ENCODE data around the gene CRYBG1.
"Not testable (repeated sequence)": the region's sequence is repeated elsewhere in the genome, so short reads cannot be mapped to it uniquely, and the experiment has no call there.

The CRYBG1 gene

GRCh38 chr6:106525882-106526275 is 165.4 kb downstream of the CRYBG1 start:
- DNase-seq (ENCODE audit: low read depth) = no peak

GRCh38 chr6:106527117-106527516 is 166.6 kb downstream of the CRYBG1 start:
- no peak for DNase-seq (ENCODE audit: low read depth)

- DNase-seq (ENCODE audit: low read depth) = no peak
These were observed 167.5 kb downstream of the CRYBG1 start for GRCh38 chr6:106527979-106528378.

- no peak for DNase-seq (ENCODE audit: low read depth)
These were observed 168.0 kb downstream of the CRYBG1 start for GRCh38 chr6:106528521-106528920.

- no peak for DNase-seq (ENCODE audit: low read depth)
These were observed 168.9 kb downstream of the CRYBG1 start for GRCh38 chr6:106529438-106529837.

GRCh38 chr6:106530026-106530425 is 169.5 kb downstream of the CRYBG1 start:
- DNase-seq (ENCODE audit: low read depth) = no peak

GRCh38 chr6:106530502-106530901 is 170.0 kb downstream of the CRYBG1 start:
- no peak for DNase-seq (ENCODE audit: low read depth)

- DNase-seq (ENCODE audit: low read depth) = no peak
These were observed 172.5 kb downstream of the CRYBG1 start for GRCh38 chr6:106533054-106533453.

- no peak for DNase-seq (ENCODE audit: low read depth)
These were observed 173.5 kb downstream of the CRYBG1 start for GRCh38 chr6:106534004-106534403.

- peak; percentile 17 for DNase-seq (ENCODE audit: low read depth)
These were observed 174.1 kb downstream of the CRYBG1 start for GRCh38 chr6:106534564-106534982.

- DNase-seq (ENCODE audit: low read depth) = no peak
These were observed 174.5 kb downstream of the CRYBG1 start for GRCh38 chr6:106535012-106535411.

- no peak for DNase-seq (ENCODE audit: low read depth)
These were observed 175.8 kb downstream of the CRYBG1 start for GRCh38 chr6:106536357-106536756.

- no peak for DNase-seq (ENCODE audit: low read depth)
These were observed 176.3 kb downstream of the CRYBG1 start for GRCh38 chr6:106536851-106537250.

- DNase-seq (ENCODE audit: low read depth) = no peak
These were observed 177.1 kb downstream of the CRYBG1 start for GRCh38 chr6:106537662-106538061.

- no peak for DNase-seq (ENCODE audit: low read depth)
These were observed 177.6 kb downstream of the CRYBG1 start for GRCh38 chr6:106538145-106538544.

GRCh38 chr6:106539936-106540335 is 179.4 kb downstream of the CRYBG1 start:
- DNase-seq (ENCODE audit: low read depth) = no peak

GRCh38 chr6:106540432-106540831 is 179.9 kb downstream of the CRYBG1 start:
- no peak for DNase-seq (ENCODE audit: low read depth)

GRCh38 chr6:106540907-106541306 is 180.4 kb downstream of the CRYBG1 start:
- no peak for DNase-seq (ENCODE audit: low read depth)

GRCh38 chr6:106546261-106546690 is 185.8 kb downstream of the CRYBG1 start:
- no peak for DNase-seq (ENCODE audit: low read depth)

GRCh38 chr6:106546691-106547414 is 186.3 kb downstream of the CRYBG1 start:
- no peak for DNase-seq (ENCODE audit: low read depth)

- DNase-seq (ENCODE audit: low read depth) = no peak
These were observed 187.3 kb downstream of the CRYBG1 start for GRCh38 chr6:106547601-106548453.

- not testable (repeated sequence) for DNase-seq (ENCODE audit: low read depth)
These were observed 188.5 kb downstream of the CRYBG1 start for GRCh38 chr6:106548926-106549455.

- DNase-seq (ENCODE audit: low read depth) = no peak
These were observed 189.0 kb downstream of the CRYBG1 start for GRCh38 chr6:106549521-106549920.
